HEK293 (cell line): ENCODE results near the gene HES3.

Experiments used
- ATF2 ChIP-seq: fragments of 450-650 bp; formaldehyde crosslinking; IDR thresholded peaks from 2 replicates; pipeline ENCODE4 v1.5.1; 2016; ENCODE audit warnings: missing biosample characterization, missing genetic modification characterization, low read depth
- CTCF ChIP-seq: fragments of 450-650 bp; formaldehyde crosslinking; IDR thresholded peaks from 2 replicates; pipeline ENCODE4 v1.5.1; 2016; ENCODE audit warnings: missing biosample characterization, missing genetic modification characterization
- REST ChIP-seq: fragments of 450-650 bp; formaldehyde crosslinking; IDR thresholded peaks from 2 replicates; pipeline ENCODE4 v1.5.1; 2016; ENCODE audit warnings: missing biosample characterization, missing genetic modification characterization
- ZBTB8A ChIP-seq: fragments of 450-650 bp; formaldehyde crosslinking; IDR thresholded peaks from 2 replicates; pipeline ENCODE4 v1.5.1; 2016; ENCODE audit warnings: missing biosample characterization, missing genetic modification characterization
- ZFP37 ChIP-seq: fragments of 450-650 bp; formaldehyde crosslinking; IDR thresholded peaks from 2 replicates; pipeline ENCODE4 v1.5.1; 2016; ENCODE audit warnings: missing biosample characterization, missing genetic modification characterization
- ZNF23 ChIP-seq: fragments of 450-650 bp; formaldehyde crosslinking; IDR thresholded peaks from 2 replicates; pipeline ENCODE4 v1.5.1; 2016; ENCODE audit warnings: missing biosample characterization, missing genetic modification characterization, borderline replicate concordance
- ZNF544 ChIP-seq: fragments of 450-650 bp; formaldehyde crosslinking; IDR thresholded peaks from 2 replicates; pipeline ENCODE4 v1.5.0; 2017; ENCODE audit warnings: missing biosample characterization, missing genetic modification characterization
- ZNF623 ChIP-seq: fragments of 450-650 bp; formaldehyde crosslinking; IDR thresholded peaks from 2 replicates; pipeline ENCODE4 v1.5.1; 2016; ENCODE audit warnings: missing biosample characterization, missing genetic modification characterization
- ZNF629 ChIP-seq: fragments of 450-650 bp; formaldehyde crosslinking; IDR thresholded peaks from 2 replicates; pipeline ENCODE4 v1.5.1; 2017; ENCODE audit warnings: missing biosample characterization, missing genetic modification characterization
- ZNF692 ChIP-seq: fragments of 450-650 bp; formaldehyde crosslinking; IDR thresholded peaks from 2 replicates; pipeline ENCODE4 v1.5.1; 2016; ENCODE audit warnings: missing biosample characterization, missing genetic modification characterization
- ZNF768 ChIP-seq: fragments of 450-650 bp; formaldehyde crosslinking; IDR thresholded peaks from 2 replicates; pipeline ENCODE4 v1.5.1; 2018; ENCODE audit warnings: missing biosample characterization, mild to moderate bottlenecking, missing genetic modification characterization
- TF ChIP-seq, protein P1 (sequence below): fragments of 450-650 bp; formaldehyde crosslinking; IDR thresholded peaks from 2 replicates; pipeline ENCODE4 v1.5.1; 2016; ENCODE audit warnings: missing biosample characterization, missing genetic modification characterization

GRCh38 chr1:6279613-6280383, 35.8 kb downstream of the HES3 start:
- no peak for TF ChIP-seq CTCF (tag by site-specific recombination)
- TF ChIP-seq REST (tag by site-specific recombination) = no peak
- TF ChIP-seq ZNF623 (tag by site-specific recombination) = no peak
- TF ChIP-seq ZNF768 (tag by site-specific recombination) = no peak
- TF ChIP-seq ZNF629 (tag by site-specific recombination) = no peak
- no peak for TF ChIP-seq ATF2 (tag by site-specific recombination)
- TF ChIP-seq ZBTB8A (tag by site-specific recombination) = no peak
- no peak for TF ChIP-seq ZNF692 (tag by site-specific recombination)
- no peak for TF ChIP-seq ZNF544 (tag by site-specific recombination)
- TF ChIP-seq, protein P1, sequence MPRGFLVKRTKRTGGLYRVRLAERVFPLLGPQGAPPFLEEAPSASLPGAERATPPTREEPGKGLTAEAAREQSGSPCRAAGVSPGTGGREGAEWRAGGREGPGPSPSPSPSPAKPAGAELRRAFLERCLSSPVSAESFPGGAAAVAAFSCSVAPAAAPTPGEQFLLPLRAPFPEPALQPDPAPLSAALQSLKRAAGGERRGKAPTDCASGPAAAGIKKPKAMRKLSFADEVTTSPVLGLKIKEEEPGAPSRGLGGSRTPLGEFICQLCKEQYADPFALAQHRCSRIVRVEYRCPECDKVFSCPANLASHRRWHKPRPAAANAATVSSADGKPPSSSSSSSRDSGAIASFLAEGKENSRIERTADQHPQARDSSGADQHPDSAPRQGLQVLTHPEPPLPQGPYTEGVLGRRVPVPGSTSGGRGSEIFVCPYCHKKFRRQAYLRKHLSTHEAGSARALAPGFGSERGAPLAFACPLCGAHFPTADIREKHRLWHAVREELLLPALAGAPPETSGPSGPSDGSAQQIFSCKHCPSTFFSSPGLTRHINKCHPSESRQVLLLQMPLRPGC (tag by site-specific recombination) = no peak
- TF ChIP-seq ZFP37 = no peak
- TF ChIP-seq ZNF23 (tag by site-specific recombination) = no peak
